PC-9 (cell line): ENCODE measurements around the gene SOS1.

Experiments used
- CTCF ChIP-seq: fragments of 200-600 bp; sonication (generic); conservative IDR thresholded peaks from 2 replicates; pipeline ENCODE4 v1.6.1; 2017; ENCODE audit warnings: mixed run types, antibody characterized with exemption, mild to moderate bottlenecking, moderate library complexity
- EZH2 ChIP-seq: fragments of 200-600 bp; sonication (generic); IDR thresholded peaks from 2 replicates; pipeline ENCODE4 v1.8.0; 2017; ENCODE audit warnings: antibody characterized with exemption, low read depth

GRCh38 chr2:38959938-38960608 is 160.8 kb downstream of the SOS1 start:
- TF ChIP-seq CTCF, result no peak
- TF ChIP-seq EZH2, result no peak
